SU-DHL-6 (cell line): Measurements from ENCODE around the gene ABHD17A.

Experiments
- EZH2phosphoT487 ChIP-seq: fragments of 200-600 bp; sonication (generic), shearing (Covaris generic); conservative IDR thresholded peaks from 2 replicates; pipeline ENCODE4 v1.6.1; 2018; ENCODE audit warnings: mild to moderate bottlenecking, antibody characterized with exemption, low read length, moderate library complexity, mixed read lengths
- TF ChIP-seq, protein P1 (sequence below): fragments of 200-600 bp; sonication (generic); IDR thresholded peaks from one replicate; pipeline ENCODE4 v1.5.1; 2017; ENCODE audit warnings: antibody characterized with exemption, mild to moderate bottlenecking, low read length, moderate library complexity; ENCODE audit not compliant: insufficient read depth, poor library complexity, severe bottlenecking

DNA sequence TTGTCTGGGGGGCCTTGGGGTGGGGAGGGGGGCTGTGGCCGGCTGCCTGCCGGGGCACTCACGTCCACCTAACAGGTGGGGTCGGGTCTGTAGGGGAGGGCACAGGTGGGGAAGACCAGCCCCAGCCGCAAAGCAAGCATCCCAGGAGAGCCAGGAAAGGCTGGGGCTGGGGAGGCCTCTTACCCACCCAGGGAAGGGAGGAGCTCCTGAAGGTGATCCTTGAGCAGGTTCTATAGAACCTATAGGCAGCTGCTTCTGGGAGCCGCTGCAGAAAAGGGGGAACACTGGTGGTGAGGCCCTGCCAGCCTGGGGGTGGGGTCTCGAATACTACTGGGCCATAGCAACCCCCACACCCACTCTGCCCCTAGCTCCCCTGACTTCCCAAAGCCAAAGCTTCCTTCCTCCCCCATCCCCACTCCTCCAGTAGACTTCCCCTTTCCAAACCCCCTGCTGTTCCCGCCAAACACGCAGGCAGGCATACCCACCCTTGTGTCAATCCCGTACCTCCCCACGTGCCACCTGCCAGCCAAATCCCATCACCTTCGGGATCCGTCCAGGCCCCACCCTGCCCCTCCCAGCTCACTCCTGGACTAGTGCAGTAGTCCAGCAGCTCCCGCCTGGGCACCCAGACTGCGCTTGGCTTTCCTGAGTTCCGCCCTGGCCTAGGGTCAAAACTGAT lies 27.5 kb downstream of the ABHD17A start:
- TF ChIP-seq, protein P1, sequence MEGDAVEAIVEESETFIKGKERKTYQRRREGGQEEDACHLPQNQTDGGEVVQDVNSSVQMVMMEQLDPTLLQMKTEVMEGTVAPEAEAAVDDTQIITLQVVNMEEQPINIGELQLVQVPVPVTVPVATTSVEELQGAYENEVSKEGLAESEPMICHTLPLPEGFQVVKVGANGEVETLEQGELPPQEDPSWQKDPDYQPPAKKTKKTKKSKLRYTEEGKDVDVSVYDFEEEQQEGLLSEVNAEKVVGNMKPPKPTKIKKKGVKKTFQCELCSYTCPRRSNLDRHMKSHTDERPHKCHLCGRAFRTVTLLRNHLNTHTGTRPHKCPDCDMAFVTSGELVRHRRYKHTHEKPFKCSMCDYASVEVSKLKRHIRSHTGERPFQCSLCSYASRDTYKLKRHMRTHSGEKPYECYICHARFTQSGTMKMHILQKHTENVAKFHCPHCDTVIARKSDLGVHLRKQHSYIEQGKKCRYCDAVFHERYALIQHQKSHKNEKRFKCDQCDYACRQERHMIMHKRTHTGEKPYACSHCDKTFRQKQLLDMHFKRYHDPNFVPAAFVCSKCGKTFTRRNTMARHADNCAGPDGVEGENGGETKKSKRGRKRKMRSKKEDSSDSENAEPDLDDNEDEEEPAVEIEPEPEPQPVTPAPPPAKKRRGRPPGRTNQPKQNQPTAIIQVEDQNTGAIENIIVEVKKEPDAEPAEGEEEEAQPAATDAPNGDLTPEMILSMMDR, result no peak
- no peak for TF ChIP-seq EZH2phosphoT487
